Measurements from ENCODE around the gene RAMAC. TPM values are rescaled to one million over a fixed set of nuclear protein-coding genes. Genes with fewer than 3 reads are reported as not detected.

The RAMAC gene
- total RNA-seq, 2 donors from 2014 or later: 22.4 to 24.1 TPM

DNA sequence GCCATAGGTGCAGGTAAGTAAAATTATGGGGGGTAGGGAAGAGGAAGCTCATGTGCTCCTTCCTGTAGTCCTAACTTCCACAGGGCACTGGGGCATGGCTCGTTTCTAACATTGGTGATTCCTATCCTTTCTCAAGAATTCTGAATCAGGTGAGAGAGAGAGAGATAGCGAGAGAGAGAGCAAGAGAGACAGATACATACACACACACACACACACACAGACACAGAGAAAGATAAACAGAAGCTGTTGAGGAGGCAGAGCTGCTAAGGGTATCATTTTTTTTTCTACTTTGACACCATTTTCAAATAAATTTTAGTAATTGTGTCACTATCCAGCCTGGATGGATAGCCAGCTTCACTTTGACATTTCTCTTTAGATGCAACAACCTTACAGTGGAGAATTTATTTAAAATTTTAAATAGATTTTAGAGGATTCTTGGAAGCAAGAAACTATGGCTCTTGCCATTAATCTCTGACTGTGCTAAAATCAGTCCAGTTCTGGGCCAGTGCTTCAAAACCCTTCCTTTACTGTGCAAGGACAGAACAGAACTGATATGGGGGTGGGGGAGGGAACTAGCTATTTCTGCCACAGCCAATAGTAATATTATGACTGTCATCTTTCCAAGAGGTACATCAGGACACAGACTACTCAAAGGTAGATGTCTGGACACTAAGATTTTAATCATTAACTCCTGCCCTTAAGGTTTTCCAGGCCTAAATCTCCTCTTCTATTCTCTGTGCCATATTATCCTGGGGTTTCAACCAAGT lies 14.6 kb upstream of the RAMAC start:
- no peak for DNase-seq (ENCODE audit: low spot score)
- intact Hi-C loops (cut with DNase I): no loop called here
- Histone ChIP-seq H3K27me3 (replicated peaks; ENCODE audit: insufficient read depth) (no peaks in the 10 kb centered on the region), H3K4me3 (no peak overlapping the region), H3K27ac (no peak overlapping the region), H3K4me1 (replicated peaks) (no peaks in the 10 kb centered on the region), H3K9me3 (no peaks in the 10 kb centered on the region), H3K36me3 (no peaks in the 10 kb centered on the region)
- TF ChIP-seq CTCF (IDR thresholded peaks at IDR 0.05): no peak
- TF ChIP-seq POLR2AphosphoS5 (IDR thresholded peaks at IDR 0.05): no peak
- TF ChIP-seq POLR2A (IDR thresholded peaks at IDR 0.05): no peak
- 68% methylated on average over 2 of the region's 2 CpGs for WGBS

- Histone ChIP-seq H3K27ac (no peak overlapping the region), H3K9me3 (no peaks in the 10 kb centered on the region), H3K27me3 (replicated peaks; ENCODE audit: insufficient read depth) (no peaks in the 10 kb centered on the region), H3K36me3 (no peaks in the 10 kb centered on the region), H3K4me1 (replicated peaks) (no peaks in the 10 kb centered on the region), H3K4me3 (no peak overlapping the region)
- intact Hi-C loops (cut with DNase I): no loop called here
- DNase-seq (ENCODE audit: low spot score): no peak
- 85% methylated on average over 1 of the region's 1 CpG for WGBS
- no peak for TF ChIP-seq CTCF (IDR thresholded peaks at IDR 0.05)
- TF ChIP-seq POLR2AphosphoS5 (IDR thresholded peaks at IDR 0.05): no peak
- TF ChIP-seq POLR2A (IDR thresholded peaks at IDR 0.05): no peak
These were observed 13.0 kb upstream of the RAMAC start for GRCh38 chr15:82972990-82973389.

- WGBS: 77% methylated on average over 1 of the region's 1 CpG
- DNase-seq (ENCODE audit: low spot score): no peak
- TF ChIP-seq POLR2AphosphoS5 (IDR thresholded peaks at IDR 0.05) (no peak), CTCF (IDR thresholded peaks at IDR 0.05) (no peak), POLR2A (IDR thresholded peaks at IDR 0.05) (no peak)
- Histone ChIP-seq H3K27ac (no peak overlapping the region), H3K4me1 (replicated peaks) (no peaks in the 10 kb centered on the region), H3K9me3 (no peaks in the 10 kb centered on the region), H3K4me3 (no peak overlapping the region), H3K36me3 (no peaks in the 10 kb centered on the region), H3K27me3 (replicated peaks; ENCODE audit: insufficient read depth) (no peaks in the 10 kb centered on the region)
- intact Hi-C loops (cut with DNase I): no loop called here
These were observed 8.9 kb upstream of the RAMAC start for GRCh38 chr15:82977076-82977475.

DNA sequence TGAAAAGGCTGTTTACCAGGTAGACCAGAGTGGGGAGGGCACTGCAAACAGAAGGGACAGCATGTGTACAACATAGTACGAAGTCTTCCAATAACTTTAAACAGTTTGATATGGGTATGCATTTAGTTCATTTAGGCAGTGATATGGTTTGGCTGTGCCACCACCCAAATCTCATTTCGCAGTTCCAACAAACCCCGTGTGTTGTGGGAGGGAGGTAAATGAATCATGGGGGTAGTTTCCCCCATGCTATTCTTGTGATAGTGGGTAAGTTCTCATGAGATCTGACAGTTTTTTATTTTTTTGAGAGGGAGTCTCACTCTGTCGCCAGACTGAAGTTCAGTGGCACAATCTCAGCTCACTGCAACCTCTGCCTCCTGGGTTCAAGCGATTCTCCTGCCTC lies 7.6 kb upstream of the RAMAC start:
- Histone ChIP-seq H3K4me1 (replicated peaks) (no peaks in the 10 kb centered on the region), H3K27ac (no peak overlapping the region), H3K4me3 (no peak overlapping the region), H3K36me3 (no peaks in the 10 kb centered on the region), H3K9me3 (no peaks in the 10 kb centered on the region), H3K27me3 (replicated peaks; ENCODE audit: insufficient read depth) (no peaks in the 10 kb centered on the region)
- intact Hi-C loops (cut with DNase I): no loop called here
- 88% methylated on average over 5 of the region's 5 CpGs for WGBS
- no peak for DNase-seq (ENCODE audit: low spot score)
- TF ChIP-seq POLR2A (IDR thresholded peaks at IDR 0.05) (no peak), POLR2AphosphoS5 (IDR thresholded peaks at IDR 0.05) (no peak), CTCF (IDR thresholded peaks at IDR 0.05) (no peak)

DNA sequence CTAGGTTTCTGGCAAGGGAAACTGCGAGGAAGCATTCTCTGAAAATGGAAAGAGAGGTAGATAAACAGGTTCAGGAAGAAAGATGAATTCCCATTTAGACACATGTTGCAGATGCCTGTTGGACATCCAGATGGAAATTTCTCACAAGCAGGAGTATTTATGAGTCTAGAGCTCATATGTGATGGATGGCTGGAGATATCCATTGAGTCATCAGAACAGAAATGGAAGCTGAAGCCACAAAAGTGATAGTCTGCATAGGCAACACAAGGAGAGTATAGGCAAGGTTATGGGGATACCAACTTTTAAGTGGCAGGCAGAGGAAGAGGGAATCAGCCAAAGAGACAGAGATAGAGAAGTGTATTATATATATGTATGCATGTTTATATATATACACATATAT lies 6.3 kb upstream of the RAMAC start:
- WGBS: 89% methylated on average over 1 of the region's 1 CpG
- Histone ChIP-seq H3K4me1 (replicated peaks) (no peaks in the 10 kb centered on the region), H3K27ac (no peak overlapping the region), H3K9me3 (no peaks in the 10 kb centered on the region), H3K27me3 (replicated peaks; ENCODE audit: insufficient read depth) (no peaks in the 10 kb centered on the region), H3K36me3 (no peaks in the 10 kb centered on the region), H3K4me3 (no peak overlapping the region)
- TF ChIP-seq CTCF (IDR thresholded peaks at IDR 0.05) (no peak), POLR2AphosphoS5 (IDR thresholded peaks at IDR 0.05) (no peak), POLR2A (IDR thresholded peaks at IDR 0.05) (no peak)
- DNase-seq (ENCODE audit: low spot score): no peak
- intact Hi-C loops (cut with DNase I): no loop called here
